K562 (cell line): ENCODE results near the gene RDM1. TPM values are rescaled to one million over a fixed set of nuclear protein-coding genes. Genes with fewer than 3 reads are reported as not detected.
A peak's percentile ranks its signal among the peaks of the same experiment; 100 is the strongest.

Experiments
- ATAC-seq: fragments of 200-7000 bp; cut with Tn5 transposase; 3 replicates; pipeline ENCODE4 v1.9.1; 2020; ENCODE audit warnings: moderate library complexity
- BruUV-seq: library from RNA; stranded (reverse); fragments of 400-500 nt; replicated peaks from 2 replicates; lab custom pipeline; 2021; lab: Mats Ljungman, UMichigan
- CTCF ChIA-PET: fragments of 300-600 bp; formaldehyde crosslinking; extraction: SDS; loops from one replicate; lab custom pipeline; 2021; ENCODE audit warnings: low intra/inter-chr PET ratio; lab: Yijun Ruan, JAX
- POLR2A ChIA-PET: fragments of 300-600, 350-650 bp; sonication (Branson Sonifier 250); formaldehyde crosslinking; extraction: SDS; loops from one replicate; lab custom pipeline; 2021; ENCODE audit warnings: antibody characterized with exemption, inconsistent platforms; lab: Yijun Ruan, JAX
- DNase-seq, 4 experiments: peaks; one replicate each; pipeline versions ENCODE4 v3.0.0 to v3.0.0-alpha.2; 2011 to 2018; ENCODE audit warnings: low spot score in 3 of 4, mixed read lengths in 3 of 4; ENCODE audit errors: extremely low read depth in 1 of 4
- FAIRE-seq: peaks from 2 replicates; lab custom pipeline; 2011; peaks lifted over from hg19 to GRCh38; lab: Jason Lieb, UNC
- H2AFZ ChIP-seq: 2 replicates; pipeline ENCODE4 v1.6.0; 2011; ENCODE audit warnings: low read depth, low read length, control low read depth, inconsistent platforms
- H3K27ac ChIP-seq: fragments of 200-600 bp; 3 replicates; pipeline ENCODE4 v1.8.0; 2011; ENCODE audit warnings: low read depth, mild to moderate bottlenecking, control low read depth, inconsistent platforms, low read length, moderate library complexity, mixed read lengths; ENCODE audit errors: extremely low read depth
- H3K27me3 ChIP-seq, 2 experiments: fragments of 300-600 bp in 1 of 2; 2 replicates in 1 of 2; 3 replicates in 1 of 2; pipeline versions ENCODE4 v1.6.0 to v1.8.0; 2011; ENCODE audit warnings: inconsistent platforms in 2 of 2, low read length in 2 of 2, mild to moderate bottlenecking in 1 of 2, mixed read lengths in 1 of 2, moderate library complexity in 1 of 2; ENCODE audit not compliant: control insufficient read depth in 2 of 2, insufficient read depth in 2 of 2
- H3K36me3 ChIP-seq: fragments of 300-600 bp; 3 replicates; pipeline ENCODE4 v1.8.0; 2011; ENCODE audit warnings: mild to moderate bottlenecking, low read length, inconsistent platforms; ENCODE audit not compliant: control insufficient read depth, insufficient read depth
- H3K4me1 ChIP-seq, 2 experiments: fragments of 200-600 bp in 1 of 2; replicated peaks in 1 of 2; 2 replicates in 1 of 2; 3 replicates in 1 of 2; pipeline versions ENCODE4 v1.5.1 to v1.8.0; 2011; ENCODE audit warnings: inconsistent platforms in 2 of 2, low read length in 2 of 2, mild to moderate bottlenecking in 1 of 2, mixed read lengths in 1 of 2, moderate library complexity in 1 of 2; ENCODE audit not compliant: control insufficient read depth in 2 of 2, insufficient read depth in 2 of 2
- H3K4me2 ChIP-seq: 2 replicates; pipeline ENCODE4 v1.6.1; 2011; ENCODE audit warnings: low read length, control low read depth, inconsistent platforms, mixed read lengths; ENCODE audit not compliant: insufficient read depth
- H3K4me3 ChIP-seq: fragments of 200-600 bp; sonication (generic), shearing (Covaris generic); 2 replicates; pipeline ENCODE4 v1.5.1; 2016; ENCODE audit warnings: control low read depth, inconsistent platforms
- H3K79me2 ChIP-seq: fragments of 200-600 bp; 3 replicates; pipeline ENCODE4 v1.8.0; 2011; ENCODE audit warnings: low read length, inconsistent platforms; ENCODE audit not compliant: control insufficient read depth, insufficient read depth
- H3K9ac ChIP-seq, 2 experiments: 2 replicates each; pipeline versions ENCODE4 v1.6.0 to v1.6.1; 2011; ENCODE audit warnings: low read depth in 2 of 2, low read length in 2 of 2, control low read depth in 1 of 2, inconsistent platforms in 1 of 2, mild to moderate bottlenecking in 1 of 2, mixed read lengths in 1 of 2; ENCODE audit not compliant: insufficient read depth in 1 of 2
- H3K9me1 ChIP-seq: one replicate; pipeline ENCODE4 v1.6.0; 2011; ENCODE audit warnings: inconsistent platforms, mild to moderate bottlenecking, low read length, moderate library complexity; ENCODE audit not compliant: control insufficient read depth, insufficient read depth
- H3K9me3 ChIP-seq: replicated peaks from 2 replicates; pipeline ENCODE4 v1.5.1; 2011; ENCODE audit warnings: low read depth, low read length, inconsistent platforms; ENCODE audit not compliant: control insufficient read depth, insufficient read depth
- H4K20me1 ChIP-seq: replicated peaks from 2 replicates; pipeline ENCODE4 v1.6.1; 2011; ENCODE audit warnings: low read length, inconsistent platforms, mixed read lengths; ENCODE audit not compliant: control insufficient read depth, insufficient read depth
- ASH1L ChIP-seq: fragments of 450-650 bp; IDR thresholded peaks from 2 replicates; pipeline ENCODE4 v1.6.1; 2018; ENCODE audit warnings: borderline replicate concordance, mild to moderate bottlenecking, low read depth; ENCODE audit not compliant: partially characterized antibody
- ATF3 ChIP-seq, 2 experiments: fragments of 450-650 bp in 1 of 2; sonication (generic) in 1 of 2; formaldehyde crosslinking in 1 of 2; IDR thresholded peaks in 1 of 2; conservative IDR thresholded peaks in 1 of 2; 2 replicates each; pipeline versions ENCODE4 v1.6.1 to v1.8.1; 2016 to 2023; ENCODE audit warnings: mild to moderate bottlenecking in 2 of 2, moderate library complexity in 2 of 2, inconsistent platforms in 1 of 2, missing genetic modification reagents in 1 of 2
- MLLT1 ChIP-seq, 2 experiments: fragments of 450-650 bp; IDR thresholded peaks; 2 replicates each; pipeline ENCODE4 v1.6.1; 2016
- POLR2A ChIP-seq: fragments of 450-650 bp; conservative IDR thresholded peaks from 2 replicates; pipeline ENCODE4 v1.6.1; 2016
- SMARCE1 ChIP-seq: fragments of 450-650 bp; IDR thresholded peaks from 2 replicates; pipeline ENCODE4 v1.7.1; 2016; ENCODE audit warnings: mild to moderate bottlenecking
- SOX6 ChIP-seq: fragments of 450-650 bp; IDR thresholded peaks from 2 replicates; pipeline ENCODE4 v1.6.1; 2014; ENCODE audit warnings: mild to moderate bottlenecking
- ZBTB7A ChIP-seq: IDR thresholded peaks from 2 replicates; pipeline ENCODE4 v1.6.1; 2011; ENCODE audit warnings: low read depth, mild to moderate bottlenecking, low read length, moderate library complexity, borderline replicate concordance; ENCODE audit not compliant: control insufficient read depth
- ZNF384 ChIP-seq: IDR thresholded peaks from 2 replicates; pipeline ENCODE4 v1.6.1; 2012; ENCODE audit warnings: low read depth, low read length, improper control_type of control experiment
- WGBS: fragments of 100-300 bp; shearing (Covaris generic); methylation state at CpG from one replicate; pipeline ENCODE4 v1.1.6; 2016; ENCODE audit warnings: low coverage, mixed read lengths; ENCODE audit not compliant: insufficient coverage; ENCODE audit errors: missing lambda C conversion rate; 5-methylcytosine and 5-hydroxymethylcytosine counted together
- in situ Hi-C: fragments of 300-500 bp; cut with MboI; formaldehyde crosslinking; loops from 4 replicates; pipeline ENCODE4 v1.15.0; 2018; ENCODE audit warnings: inconsistent platforms, mixed read lengths
- intact Hi-C: fragments of 100-400 bp; cut with micrococcal nuclease; formaldehyde crosslinking; loops from 2 replicates; pipeline ENCODE4 v1.14.2; 2022
- polyA plus RNA-seq, 8 experiments: library from polyadenylated mRNA; depleted of rRNA in 4 of 8; stranded (reverse) in 5 of 8; unstranded in 3 of 8; fragments of >200 nt; fragmentation: Nextera tagmentation in 2 of 8; fragmentation: Illumina TruSeq in 1 of 8; extraction: Ambion mirVana in 2 of 8; extraction: Trizol in 1 of 8; gene quantifications; 2 replicates each; pipeline versions ENCODE4 v1.2.1 to v1.2.3, GENCODE V29; 2011 to 2014; ENCODE audit warnings: inconsistent platforms in 1 of 8, missing spikeins in 1 of 8
- total RNA-seq, 7 experiments: library from RNA; depleted of rRNA in 6 of 7; stranded (reverse); fragments of >200 nt in 6 of 7; fragmentation: Illumina TruSeq in 2 of 7; extraction: Trizol in 2 of 7; gene quantifications; 2 replicates each; pipeline versions ENCODE4 v1.2.1 to v1.2.3, GENCODE V29; 2011 to 2021; ENCODE audit warnings: low replicate concordance in 1 of 7

RDM1 gene
- total and polyA plus RNA-seq, 9 of the 15 experiments (the other 6 are each of a cell fraction or from before 2014, with no cell fraction given) = 2.5 to 11.2 (median 5.4) TPM

DNA sequence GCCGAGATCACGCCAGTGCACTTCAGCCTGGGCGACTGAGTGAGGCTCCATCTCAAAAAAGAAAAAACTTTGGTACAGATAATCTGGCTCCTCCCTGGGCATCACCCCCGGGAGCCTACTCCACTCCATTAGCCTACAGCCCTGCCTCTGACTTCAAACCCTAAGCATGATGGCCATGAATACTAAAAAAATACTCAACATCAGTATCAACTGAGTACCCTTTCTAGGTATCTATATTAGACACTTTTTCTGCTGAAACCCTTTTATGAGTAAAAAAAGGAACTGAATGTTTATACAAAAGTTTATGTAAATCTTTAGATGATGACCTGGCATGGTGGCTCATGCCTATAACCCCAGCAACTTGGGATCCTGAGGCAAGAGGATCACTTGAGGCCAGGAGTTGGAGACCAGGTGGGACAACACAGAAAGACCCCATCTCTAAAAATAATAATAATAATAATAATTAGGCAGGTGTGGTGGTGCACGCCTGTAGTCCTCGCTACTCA, 6.9 kb downstream of the RDM1 start:
- peaks cover 9 to 18% of the 10 kb centered on the region in 2 experiments; a peak in 4 of 5 replicates for H3K4me1 ChIP-seq
- H3K9ac ChIP-seq = no peak overlapping the region
- BruUV-seq = no TSS peak
- H3K36me3 ChIP-seq = peaks cover 4% of the 10 kb centered on the region; the same call in 1 of the 3 replicates
- H3K27ac ChIP-seq = no peak overlapping the region
- no peaks in the 10 kb centered on the region for H3K27me3 ChIP-seq
- 79% methylated on average over 6 of the region's 6 CpGs for WGBS
- no peak for ATAC-seq
- H3K9me3 ChIP-seq = no peaks in the 10 kb centered on the region
- ChIA-PET CTCF (no interaction called here), POLR2A (no interaction called here)
- no peak overlapping the region for H3K4me3 ChIP-seq
- DNase-seq = no peak
- no peak overlapping the region for H2AFZ ChIP-seq
- TF ChIP-seq POLR2A = no peak
- no peaks in the 10 kb centered on the region for H3K79me2 ChIP-seq
- H3K9me1 ChIP-seq = no peaks in the 10 kb centered on the region
- in situ Hi-C loops = no loop called here
- H4K20me1 ChIP-seq = no peaks in the 10 kb centered on the region
- intact Hi-C loops = no loop called here
- H3K4me2 ChIP-seq = no peak overlapping the region
- FAIRE-seq = no peak

DNA sequence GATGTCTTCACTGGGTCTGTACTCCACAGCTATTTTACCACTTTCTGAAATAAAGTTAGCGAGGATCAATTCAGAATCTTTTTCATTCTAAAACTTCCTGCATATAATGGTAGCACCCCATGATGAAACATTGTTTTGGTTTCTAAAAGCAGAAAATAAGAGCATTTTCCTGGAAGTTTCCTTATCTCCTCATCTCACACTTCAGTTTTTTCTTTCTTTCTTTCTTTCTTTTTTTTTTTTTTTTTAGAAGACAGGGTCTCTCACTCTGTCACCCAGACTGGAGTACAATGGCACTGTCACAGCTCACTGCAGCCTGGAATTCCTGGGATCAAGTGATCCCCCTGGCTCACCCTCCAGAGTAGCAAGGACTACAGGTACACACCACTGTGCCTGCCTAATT, 10.3 kb downstream of the RDM1 start:
- POLR2A ChIA-PET = interaction anchor here (1.9 kb wide), 1 partner anchor 10 kb away, joined by 6 read pairs; no protein-coding TSS in a partner anchor
- no peak for TF ChIP-seq ASH1L
- peak; percentile 31; the same call in 1 of the 2 replicates for TF ChIP-seq SMARCE1
- TF ChIP-seq ZBTB7A = no peak
- 0 out of 2 replicates have a peak, but pooled peaks have one; percentile 17 for TF ChIP-seq ZNF384
- TF ChIP-seq SOX6 = peak; percentile 29; the same call in 1 of the 2 replicates
- no peak for TF ChIP-seq MLLT1 (IDR thresholded peaks at IDR 0.05)
- TF ChIP-seq ATF3 (IDR thresholded peaks at IDR 0.05) = peak; percentile 22; the same call in 1 of the 2 replicates
- no peak for TF ChIP-seq ATF3 (CRISPR knock-in tag; conservative IDR thresholded peaks at IDR 0.05)

More for the DNA sequence above, 10.3 kb downstream of the RDM1 start:
- Histone ChIP-seq H3K27ac (no peak overlapping the region; the same call in 2 of the 3 replicates), H3K4me2 (no peak overlapping the region), H3K4me3 (no peak overlapping the region), H3K27me3 (no peaks in the 10 kb centered on the region), H3K79me2 (no peaks in the 10 kb centered on the region), H2AFZ (peak overlapping the region; percentile 75; the same call in 1 of the 2 replicates), H3K9me3 (no peaks in the 10 kb centered on the region), H3K4me1 (peaks cover 22 to 41% of the 10 kb centered on the region in 2 experiments), H3K36me3 (peaks cover 4% of the 10 kb centered on the region; the same call in 1 of the 3 replicates), H3K9ac (peak overlapping the region in 1 of 2 experiments; percentile 23; a peak in 1 of 4 replicates), H4K20me1 (no peaks in the 10 kb centered on the region), H3K9me1 (no peaks in the 10 kb centered on the region)
- DNase-seq (no peak), ATAC-seq (no peak; the same call in 2 of the 3 replicates), FAIRE-seq (no peak)
- WGBS = 0% methylated on average over 1 of the region's 1 CpG
- CTCF ChIA-PET = no interaction called here
- intact Hi-C loops = no loop called here
- BruUV-seq = no TSS peak
- in situ Hi-C loops = no loop called here
